ENCODE data around the gene TBC1D2B.

TBC1D2B gene

GRCh38 chr15:78024519-78024870, 53.0 kb downstream of the TBC1D2B start:
- no peak for DNase-seq

- DNase-seq, result no peak
Observed at GRCh38 chr15:78023865-78024518, 53.5 kb downstream of the TBC1D2B start.

- DNase-seq, result no peak
Observed at GRCh38 chr15:78023081-78023665, 54.3 kb downstream of the TBC1D2B start.

GRCh38 chr15:78021761-78022160, 55.8 kb downstream of the TBC1D2B start:
- no peak for DNase-seq

- DNase-seq, result no peak
Observed at GRCh38 chr15:78020007-78020406, 57.5 kb downstream of the TBC1D2B start.

GRCh38 chr15:78018946-78019644, 58.4 kb downstream of the TBC1D2B start:
- DNase-seq, result no peak

- DNase-seq, result no peak
Observed at GRCh38 chr15:78018445-78018844, 59.1 kb downstream of the TBC1D2B start.

- no peak for DNase-seq
Observed at GRCh38 chr15:78016860-78017259, 60.7 kb downstream of the TBC1D2B start.

GRCh38 chr15:78012643-78013077, 64.9 kb downstream of the TBC1D2B start:
- DNase-seq, result no peak

- no peak for DNase-seq
Observed at GRCh38 chr15:78010067-78010466, 67.4 kb downstream of the TBC1D2B start.

GRCh38 chr15:78007964-78008886, 69.3 kb downstream of the TBC1D2B start:
- no peak for DNase-seq

- no peak for DNase-seq
Observed at GRCh38 chr15:78007211-78007931, 70.1 kb downstream of the TBC1D2B start.

- no peak for DNase-seq
Observed at GRCh38 chr15:78006567-78007205, 70.8 kb downstream of the TBC1D2B start.

- no peak for DNase-seq
Observed at GRCh38 chr15:78004919-78005634, 72.4 kb downstream of the TBC1D2B start.

GRCh38 chr15:78004222-78004727, 73.2 kb downstream of the TBC1D2B start:
- no peak for DNase-seq

GRCh38 chr15:78003539-78004008, 73.9 kb downstream of the TBC1D2B start:
- DNase-seq, result no peak

- no peak for DNase-seq
Observed at GRCh38 chr15:78002996-78003395, 74.5 kb downstream of the TBC1D2B start.

- DNase-seq, result no peak
Observed at GRCh38 chr15:78001656-78002055, 75.9 kb downstream of the TBC1D2B start.

GRCh38 chr15:78000927-78001249, 76.6 kb downstream of the TBC1D2B start:
- no peak for DNase-seq

- peak; percentile 36 to 71 (median 47) for DNase-seq
Observed at GRCh38 chr15:78000091-78000926, 77.2 kb downstream of the TBC1D2B start.

All from activated naive CD4-positive, alpha-beta T cell (primary cell).